Suprapubic skin (tissue), 4 donors: Measurements from ENCODE around the gene ALAD.

Experiments used
- CTCF ChIP-seq, 2 donors: fragments of 200-600 bp in 1 of 2; fragments of 450-650 bp in 1 of 2; sonication (generic) in 1 of 2; IDR thresholded peaks; one replicate each; pipeline ENCODE4 v1.5.1; 2016 to 2019; ENCODE audit warnings: antibody characterized with exemption in 2 of 2, mild to moderate bottlenecking in 1 of 2, moderate library complexity in 1 of 2
- EP300 ChIP-seq: sonication (generic); formaldehyde crosslinking; IDR thresholded peaks from one replicate; pipeline ENCODE4 v1.6.1; 2017; ENCODE audit warnings: antibody characterized with exemption
- POLR2AphosphoS5 ChIP-seq, 3 donors: sonication (generic); formaldehyde crosslinking; IDR thresholded peaks; one replicate each; pipeline ENCODE4 v1.6.1; 2017; ENCODE audit warnings: antibody characterized with exemption in 3 of 3

- TF ChIP-seq CTCF (IDR thresholded peaks at IDR 0.05) (no peak), POLR2AphosphoS5 (IDR thresholded peaks at IDR 0.05) (no peak), EP300 (no peak)
These were observed 44.3 kb downstream of the ALAD start for GRCh38 chr9:113356686-113357292.
